HG03039 (cell line): ENCODE results near the gene SLC25A10.

ENCODE experiments used
- ATAC-seq: cut with Tn5 transposase; IDR thresholded peaks from one replicate; pipeline ENCODE4 v1.9.1; 2021; ENCODE audit warnings: mild to moderate bottlenecking, moderate library complexity; ENCODE audit not compliant: unreplicated experiment

Gene SLC25A10

GRCh38 chr17:81705518-81706231 is 6.4 kb upstream of the SLC25A10 start:
- no peak for ATAC-seq

- no peak for ATAC-seq
These were observed 5.9 kb upstream of the SLC25A10 start for GRCh38 chr17:81706232-81706611.

GRCh38 chr17:81706757-81707624 is 5.1 kb upstream of the SLC25A10 start:
- no peak for ATAC-seq

- no peak for ATAC-seq
These were observed 4.1 kb upstream of the SLC25A10 start for GRCh38 chr17:81707725-81708646.

GRCh38 chr17:81708739-81709185 is 3.3 kb upstream of the SLC25A10 start:
- ATAC-seq = no peak

- ATAC-seq = no peak
These were observed 1.4 kb upstream of the SLC25A10 start for GRCh38 chr17:81710514-81711308.

- ATAC-seq = peak; percentile 2
These were observed 452 bp downstream of the SLC25A10 start for GRCh38 chr17:81712468-81713003.

- no peak for ATAC-seq
These were observed 996 bp downstream of the SLC25A10 start for GRCh38 chr17:81713004-81713555.

- no peak for ATAC-seq
These were observed 1.7 kb downstream of the SLC25A10 start for GRCh38 chr17:81713556-81714411.

- no peak for ATAC-seq
These were observed 2.5 kb downstream of the SLC25A10 start for GRCh38 chr17:81714412-81715106.

GRCh38 chr17:81715107-81715871 is 3.2 kb downstream of the SLC25A10 start:
- no peak for ATAC-seq

- ATAC-seq = no peak
These were observed 4.0 kb downstream of the SLC25A10 start for GRCh38 chr17:81715872-81716673.

GRCh38 chr17:81716674-81716996 is 4.6 kb downstream of the SLC25A10 start:
- no peak for ATAC-seq

- no peak for ATAC-seq
These were observed 5.1 kb downstream of the SLC25A10 start for GRCh38 chr17:81717049-81717765.

GRCh38 chr17:81717766-81718089 is 5.6 kb downstream of the SLC25A10 start:
- ATAC-seq = no peak
